Activated CD8-positive, alpha-beta memory T cell treated with anti-CD3 and anti-CD28 coated beads, Interleukin-2, amount 10 ng/mL, durations not matched to agents 7 days and 5 days (primary cell): ENCODE results near the gene CLBA1. TPM values are rescaled to one million over a fixed set of nuclear protein-coding genes. Genes with fewer than 3 reads are reported as not detected.

Experiments used
- ATAC-seq: fragments of 150-1000 bp; cut with Tn5 transposase; one replicate; pipeline ENCODE4 v1.10.0; 2021; ENCODE audit warnings: moderate library complexity
- CTCF ChIA-PET: fragments of 350-600 bp; sonication (Branson Sonifier 250); formaldehyde crosslinking; loops from one replicate; lab custom pipeline; 2021; ENCODE audit warnings: antibody characterized with exemption; lab: Charles Lee
- DNase-seq: peaks from one replicate; pipeline ENCODE4 v3.0.0-alpha.2; 2020
- H3K27ac Mint-ChIP-seq: one replicate; pipeline ENCODE4 v1.8.0; 2021; ENCODE audit warnings: mild to moderate bottlenecking, mixed read lengths
- H3K27me3 Mint-ChIP-seq: one replicate; pipeline ENCODE4 v1.8.0; 2021; ENCODE audit warnings: mixed read lengths
- H3K36me3 Mint-ChIP-seq: one replicate; pipeline ENCODE4 v1.8.0; 2021; ENCODE audit warnings: mild to moderate bottlenecking, mixed read lengths
- H3K4me1 Mint-ChIP-seq: one replicate; pipeline ENCODE4 v1.8.0; 2021; ENCODE audit warnings: mixed read lengths
- H3K4me3 Mint-ChIP-seq: one replicate; pipeline ENCODE4 v1.8.0; 2021; ENCODE audit warnings: mild to moderate bottlenecking, moderate library complexity, mixed read lengths
- H3K9me3 Mint-ChIP-seq: one replicate; pipeline ENCODE4 v1.8.0; 2022; ENCODE audit warnings: low read depth, mixed read lengths
- total RNA-seq, 2 experiments: library from RNA; stranded (reverse); gene quantifications; one replicate each; pipeline ENCODE4 v1.2.3, GENCODE V29; 2021

The CLBA1 gene
- total RNA-seq, 2 experiments from 2014 or later = 0.56 to 0.67 TPM

GRCh38 chr14:104968153-104968527, 17.4 kb upstream of the CLBA1 start:
- Mint-ChIP-seq H3K9me3 (no peaks in the 10 kb centered on the region), H3K4me1 (peaks cover 2% of the 10 kb centered on the region), H3K27ac (no peak overlapping the region), H3K4me3 (no peak overlapping the region), H3K27me3 (peaks cover 23% of the 10 kb centered on the region), H3K36me3 (no peaks in the 10 kb centered on the region)
- no peak for ATAC-seq
- CTCF ChIA-PET = interaction anchor here (1.0 to 2.1 kb wide), 2 partner anchors 77 to 122 kb away, joined by 3 to 14 read pairs; no protein-coding TSS in a partner anchor
- no peak for DNase-seq

GRCh38 chr14:104968541-104969401, 16.8 kb upstream of the CLBA1 start:
- Mint-ChIP-seq H3K27ac (no peak overlapping the region), H3K27me3 (peaks cover 23% of the 10 kb centered on the region), H3K4me3 (no peak overlapping the region), H3K9me3 (no peaks in the 10 kb centered on the region), H3K36me3 (no peaks in the 10 kb centered on the region), H3K4me1 (peaks cover 2% of the 10 kb centered on the region)
- ATAC-seq (no peak), DNase-seq (no peak)
- CTCF ChIA-PET = interaction anchor here (1.0 to 1.5 kb wide), 2 partner anchors 77 to 121 kb away, joined by 3 to 7 read pairs; no protein-coding TSS in a partner anchor

GRCh38 chr14:104969741-104970230, 15.8 kb upstream of the CLBA1 start:
- Mint-ChIP-seq H3K27me3 (peaks cover 16% of the 10 kb centered on the region), H3K4me1 (peaks cover 2% of the 10 kb centered on the region), H3K27ac (no peak overlapping the region), H3K36me3 (no peaks in the 10 kb centered on the region), H3K9me3 (no peaks in the 10 kb centered on the region), H3K4me3 (no peak overlapping the region)
- no peak for ATAC-seq
- no peak for DNase-seq
- CTCF ChIA-PET = interaction anchor here (1.5 kb wide), 1 partner anchor 76 kb away, joined by 7 read pairs; no protein-coding TSS in a partner anchor

GRCh38 chr14:104970231-104971068, 15.1 kb upstream of the CLBA1 start:
- Mint-ChIP-seq H3K36me3 (no peaks in the 10 kb centered on the region), H3K9me3 (no peaks in the 10 kb centered on the region), H3K27ac (no peak overlapping the region), H3K4me3 (no peak overlapping the region), H3K27me3 (peaks cover 15% of the 10 kb centered on the region), H3K4me1 (peaks cover 2% of the 10 kb centered on the region)
- CTCF ChIA-PET = interaction anchor here (1.5 to 6.7 kb wide), 2 partner anchors 76 kb away, joined by 7 to 140 read pairs; no protein-coding TSS in a partner anchor
- DNase-seq (no peak), ATAC-seq (no peak)

GRCh38 chr14:104971447-104972240, 13.9 kb upstream of the CLBA1 start:
- Mint-ChIP-seq H3K9me3 (no peaks in the 10 kb centered on the region), H3K27me3 (peaks cover 19% of the 10 kb centered on the region), H3K4me3 (no peak overlapping the region), H3K27ac (no peak overlapping the region), H3K4me1 (peaks cover 7% of the 10 kb centered on the region), H3K36me3 (no peaks in the 10 kb centered on the region)
- DNase-seq (no peak), ATAC-seq (no peak)
- CTCF ChIA-PET = interaction anchor here (1.9 to 6.7 kb wide), 3 partner anchors 13 to 115 kb away, joined by 4 to 140 read pairs (median 30); partner anchors contain the start of gene CLBA1

GRCh38 chr14:104972301-104973134, 13.1 kb upstream of the CLBA1 start:
- CTCF ChIA-PET = interaction anchor here (1.7 to 6.7 kb wide), 4 partner anchors 12 to 115 kb away, joined by 4 to 140 read pairs (median 17); partner anchors contain the start of gene CLBA1
- no peaks in the 10 kb centered on the region for H3K9me3 Mint-ChIP-seq
- H3K27me3 Mint-ChIP-seq = peaks cover 27% of the 10 kb centered on the region
- no peak overlapping the region for H3K4me3 Mint-ChIP-seq
- no peak for DNase-seq
- H3K36me3 Mint-ChIP-seq = no peaks in the 10 kb centered on the region
- no peak for ATAC-seq
- H3K27ac Mint-ChIP-seq = no peak overlapping the region
- peaks cover 9% of the 10 kb centered on the region for H3K4me1 Mint-ChIP-seq

- DNase-seq (no peak), ATAC-seq (no peak)
Measured at GRCh38 chr14:104973135-104973384, 12.5 kb upstream of the CLBA1 start.

GRCh38 chr14:104973385-104974145, 12.0 kb upstream of the CLBA1 start:
- ATAC-seq (no peak), DNase-seq (no peak)
- Mint-ChIP-seq H3K9me3 (no peaks in the 10 kb centered on the region), H3K27me3 (peaks cover 25% of the 10 kb centered on the region), H3K36me3 (no peaks in the 10 kb centered on the region), H3K4me1 (peaks cover 10% of the 10 kb centered on the region), H3K4me3 (no peak overlapping the region), H3K27ac (no peak overlapping the region)
- CTCF ChIA-PET = interaction anchor here (0.9 to 6.7 kb wide), 5 partner anchors 11 to 117 kb away, joined by 3 to 140 read pairs (median 4); partner anchors contain the start of gene CLBA1

More at GRCh38 chr14:104973135-104973384, 12.5 kb upstream of the CLBA1 start:
- H3K36me3 Mint-ChIP-seq = no peaks in the 10 kb centered on the region
- no peak overlapping the region for H3K27ac Mint-ChIP-seq
- H3K9me3 Mint-ChIP-seq = no peaks in the 10 kb centered on the region
- peaks cover 10% of the 10 kb centered on the region for H3K4me1 Mint-ChIP-seq
- CTCF ChIA-PET = interaction anchor here (1.7 to 6.7 kb wide), 4 partner anchors 12 to 114 kb away, joined by 4 to 140 read pairs (median 17); partner anchors contain the start of gene CLBA1
- H3K27me3 Mint-ChIP-seq = peaks cover 28% of the 10 kb centered on the region
- H3K4me3 Mint-ChIP-seq = no peak overlapping the region

GRCh38 chr14:104974146-104974541, 11.4 kb upstream of the CLBA1 start:
- no peak overlapping the region for H3K27ac Mint-ChIP-seq
- CTCF ChIA-PET = interaction anchor here (0.9 to 6.7 kb wide), 5 partner anchors 11 to 116 kb away, joined by 3 to 140 read pairs (median 4); partner anchors contain the start of gene CLBA1

GRCh38 chr14:104974665-104975390, 10.8 kb upstream of the CLBA1 start:
- Mint-ChIP-seq H3K36me3 (no peaks in the 10 kb centered on the region), H3K9me3 (no peaks in the 10 kb centered on the region), H3K27me3 (peaks cover 30% of the 10 kb centered on the region), H3K4me1 (peaks cover 10% of the 10 kb centered on the region), H3K4me3 (no peak overlapping the region), H3K27ac (no peak overlapping the region)
- CTCF ChIA-PET = interaction anchor here (0.9 to 6.7 kb wide), 16 partner anchors 10 to 506 kb away, joined by 3 to 140 read pairs (median 4); partner anchors contain the start of genes CDCA4 and CLBA1
- ATAC-seq = no peak
- no peak for DNase-seq

More at GRCh38 chr14:104974146-104974541, 11.4 kb upstream of the CLBA1 start:
- Mint-ChIP-seq H3K9me3 (no peaks in the 10 kb centered on the region), H3K36me3 (no peaks in the 10 kb centered on the region), H3K4me3 (no peak overlapping the region), H3K27me3 (peaks cover 26% of the 10 kb centered on the region), H3K4me1 (peaks cover 10% of the 10 kb centered on the region)
- DNase-seq (no peak), ATAC-seq (no peak)
